HCT116 (cell line): Measurements from ENCODE around the gene KSR1.

Experiments
- CEBPB ChIP-seq: IDR thresholded peaks from 2 replicates; pipeline ENCODE4 v1.6.1; 2012; ENCODE audit warnings: low read depth
- EGR1 ChIP-seq: IDR thresholded peaks from 2 replicates; pipeline ENCODE4 v1.6.1; 2012; ENCODE audit warnings: low read depth
- EZH2 ChIP-seq: fragments of 200-600 bp; sonication (generic); IDR thresholded peaks from 2 replicates; pipeline ENCODE4 v1.6.1; 2017; ENCODE audit warnings: antibody characterized with exemption, mixed run types
- JUND ChIP-seq: IDR thresholded peaks from 2 replicates; pipeline ENCODE4 v1.6.1; 2012
- POLR2A ChIP-seq: IDR thresholded peaks from 2 replicates; pipeline ENCODE4 v1.7.0; 2011; ENCODE audit warnings: borderline replicate concordance; ENCODE audit not compliant: insufficient read depth, insufficient read length; ENCODE audit errors: extremely low read depth
- SRF ChIP-seq: IDR thresholded peaks from 2 replicates; pipeline ENCODE4 v1.6.1; 2012; ENCODE audit warnings: low read depth
- ZFX ChIP-seq: fragments of 450-650 bp; IDR thresholded peaks from 2 replicates; pipeline ENCODE4 v1.6.1; 2017
- ZNF274 ChIP-seq: fragments of 200-500 bp; sonication (Bioruptor generic); IDR thresholded peaks from 2 replicates; pipeline ENCODE4 v1.6.1; 2014; ENCODE audit warnings: mild to moderate bottlenecking, low read depth, low read length, inconsistent platforms
- TF ChIP-seq, protein P1 (sequence below), 3 experiments: fragments of 200-600 bp in 1 of 3; sonication (generic) in 1 of 3; IDR thresholded peaks in 2 of 3; conservative IDR thresholded peaks in 1 of 3; 2 replicates each; pipeline ENCODE4 v1.5.1; 2012 to 2017; ENCODE audit warnings: low read depth in 2 of 3, low read length in 2 of 3, antibody characterized with exemption in 1 of 3, borderline replicate concordance in 1 of 3, control low read depth in 1 of 3, mild to moderate bottlenecking in 1 of 3, mixed read lengths in 1 of 3, mixed run types in 1 of 3, moderate library complexity in 1 of 3; ENCODE audit not compliant: insufficient read depth in 1 of 3
- TF ChIP-seq, protein P2 (sequence below): IDR thresholded peaks from 2 replicates; pipeline ENCODE4 v1.6.1; 2011; ENCODE audit warnings: mild to moderate bottlenecking, low read length, moderate library complexity; ENCODE audit not compliant: insufficient replicate concordance; ENCODE audit errors: extremely low read depth
- TF ChIP-seq, protein P3 (sequence below): IDR thresholded peaks from 2 replicates; pipeline ENCODE4 v1.6.1; 2012
- TF ChIP-seq, protein P4 (sequence below): IDR thresholded peaks from 2 replicates; pipeline ENCODE4 v1.6.1; 2012; ENCODE audit warnings: low read depth
- TF ChIP-seq, protein P5 (sequence below): IDR thresholded peaks from 2 replicates; pipeline ENCODE4 v1.6.1; 2012

DNA sequence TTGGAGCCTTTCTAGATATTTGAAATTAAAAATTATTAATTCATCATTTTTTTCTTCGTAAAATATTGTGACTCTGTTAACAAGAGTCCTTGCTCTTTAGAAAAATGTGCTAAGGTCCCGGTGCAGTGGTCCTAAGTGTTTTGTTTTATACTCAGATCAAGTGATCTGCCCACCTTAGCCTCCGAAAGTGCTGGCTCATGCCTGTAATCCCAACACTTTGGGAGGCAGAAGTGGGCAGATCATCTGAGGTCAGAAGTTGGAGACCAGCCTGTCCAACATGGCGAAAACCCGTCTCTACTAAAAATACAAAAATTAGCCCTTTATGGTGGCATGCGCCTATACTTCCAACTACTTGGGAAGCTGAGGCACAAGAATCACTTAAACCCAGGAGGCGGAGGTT, 92.1 kb downstream of the KSR1 start:
- TF ChIP-seq, protein P1, sequence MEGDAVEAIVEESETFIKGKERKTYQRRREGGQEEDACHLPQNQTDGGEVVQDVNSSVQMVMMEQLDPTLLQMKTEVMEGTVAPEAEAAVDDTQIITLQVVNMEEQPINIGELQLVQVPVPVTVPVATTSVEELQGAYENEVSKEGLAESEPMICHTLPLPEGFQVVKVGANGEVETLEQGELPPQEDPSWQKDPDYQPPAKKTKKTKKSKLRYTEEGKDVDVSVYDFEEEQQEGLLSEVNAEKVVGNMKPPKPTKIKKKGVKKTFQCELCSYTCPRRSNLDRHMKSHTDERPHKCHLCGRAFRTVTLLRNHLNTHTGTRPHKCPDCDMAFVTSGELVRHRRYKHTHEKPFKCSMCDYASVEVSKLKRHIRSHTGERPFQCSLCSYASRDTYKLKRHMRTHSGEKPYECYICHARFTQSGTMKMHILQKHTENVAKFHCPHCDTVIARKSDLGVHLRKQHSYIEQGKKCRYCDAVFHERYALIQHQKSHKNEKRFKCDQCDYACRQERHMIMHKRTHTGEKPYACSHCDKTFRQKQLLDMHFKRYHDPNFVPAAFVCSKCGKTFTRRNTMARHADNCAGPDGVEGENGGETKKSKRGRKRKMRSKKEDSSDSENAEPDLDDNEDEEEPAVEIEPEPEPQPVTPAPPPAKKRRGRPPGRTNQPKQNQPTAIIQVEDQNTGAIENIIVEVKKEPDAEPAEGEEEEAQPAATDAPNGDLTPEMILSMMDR (IDR thresholded peaks at IDR 0.05 in 2 of 3, conservative IDR thresholded peaks at IDR 0.05 in 1 of 3; ENCODE audit: borderline replicate concordance in 1 of 3, insufficient read depth in 1 of 3, low read depth in 2 of 3, low read length in 2 of 3) = no peak
- TF ChIP-seq POLR2A (no peak), JUND (no peak), SRF (no peak), CEBPB (no peak), EZH2 (no peak), EGR1 (no peak), ZNF274 (no peak), ZFX (no peak)
- TF ChIP-seq, protein P2, sequence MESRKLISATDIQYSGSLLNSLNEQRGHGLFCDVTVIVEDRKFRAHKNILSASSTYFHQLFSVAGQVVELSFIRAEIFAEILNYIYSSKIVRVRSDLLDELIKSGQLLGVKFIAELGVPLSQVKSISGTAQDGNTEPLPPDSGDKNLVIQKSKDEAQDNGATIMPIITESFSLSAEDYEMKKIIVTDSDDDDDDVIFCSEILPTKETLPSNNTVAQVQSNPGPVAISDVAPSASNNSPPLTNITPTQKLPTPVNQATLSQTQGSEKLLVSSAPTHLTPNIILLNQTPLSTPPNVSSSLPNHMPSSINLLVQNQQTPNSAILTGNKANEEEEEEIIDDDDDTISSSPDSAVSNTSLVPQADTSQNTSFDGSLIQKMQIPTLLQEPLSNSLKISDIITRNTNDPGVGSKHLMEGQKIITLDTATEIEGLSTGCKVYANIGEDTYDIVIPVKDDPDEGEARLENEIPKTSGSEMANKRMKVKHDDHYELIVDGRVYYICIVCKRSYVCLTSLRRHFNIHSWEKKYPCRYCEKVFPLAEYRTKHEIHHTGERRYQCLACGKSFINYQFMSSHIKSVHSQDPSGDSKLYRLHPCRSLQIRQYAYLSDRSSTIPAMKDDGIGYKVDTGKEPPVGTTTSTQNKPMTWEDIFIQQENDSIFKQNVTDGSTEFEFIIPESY = no peak
- TF ChIP-seq, protein P3, sequence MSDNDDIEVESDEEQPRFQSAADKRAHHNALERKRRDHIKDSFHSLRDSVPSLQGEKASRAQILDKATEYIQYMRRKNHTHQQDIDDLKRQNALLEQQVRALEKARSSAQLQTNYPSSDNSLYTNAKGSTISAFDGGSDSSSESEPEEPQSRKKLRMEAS = no peak
- TF ChIP-seq, protein P4, sequence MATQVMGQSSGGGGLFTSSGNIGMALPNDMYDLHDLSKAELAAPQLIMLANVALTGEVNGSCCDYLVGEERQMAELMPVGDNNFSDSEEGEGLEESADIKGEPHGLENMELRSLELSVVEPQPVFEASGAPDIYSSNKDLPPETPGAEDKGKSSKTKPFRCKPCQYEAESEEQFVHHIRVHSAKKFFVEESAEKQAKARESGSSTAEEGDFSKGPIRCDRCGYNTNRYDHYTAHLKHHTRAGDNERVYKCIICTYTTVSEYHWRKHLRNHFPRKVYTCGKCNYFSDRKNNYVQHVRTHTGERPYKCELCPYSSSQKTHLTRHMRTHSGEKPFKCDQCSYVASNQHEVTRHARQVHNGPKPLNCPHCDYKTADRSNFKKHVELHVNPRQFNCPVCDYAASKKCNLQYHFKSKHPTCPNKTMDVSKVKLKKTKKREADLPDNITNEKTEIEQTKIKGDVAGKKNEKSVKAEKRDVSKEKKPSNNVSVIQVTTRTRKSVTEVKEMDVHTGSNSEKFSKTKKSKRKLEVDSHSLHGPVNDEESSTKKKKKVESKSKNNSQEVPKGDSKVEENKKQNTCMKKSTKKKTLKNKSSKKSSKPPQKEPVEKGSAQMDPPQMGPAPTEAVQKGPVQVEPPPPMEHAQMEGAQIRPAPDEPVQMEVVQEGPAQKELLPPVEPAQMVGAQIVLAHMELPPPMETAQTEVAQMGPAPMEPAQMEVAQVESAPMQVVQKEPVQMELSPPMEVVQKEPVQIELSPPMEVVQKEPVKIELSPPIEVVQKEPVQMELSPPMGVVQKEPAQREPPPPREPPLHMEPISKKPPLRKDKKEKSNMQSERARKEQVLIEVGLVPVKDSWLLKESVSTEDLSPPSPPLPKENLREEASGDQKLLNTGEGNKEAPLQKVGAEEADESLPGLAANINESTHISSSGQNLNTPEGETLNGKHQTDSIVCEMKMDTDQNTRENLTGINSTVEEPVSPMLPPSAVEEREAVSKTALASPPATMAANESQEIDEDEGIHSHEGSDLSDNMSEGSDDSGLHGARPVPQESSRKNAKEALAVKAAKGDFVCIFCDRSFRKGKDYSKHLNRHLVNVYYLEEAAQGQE = no peak
- TF ChIP-seq, protein P5, sequence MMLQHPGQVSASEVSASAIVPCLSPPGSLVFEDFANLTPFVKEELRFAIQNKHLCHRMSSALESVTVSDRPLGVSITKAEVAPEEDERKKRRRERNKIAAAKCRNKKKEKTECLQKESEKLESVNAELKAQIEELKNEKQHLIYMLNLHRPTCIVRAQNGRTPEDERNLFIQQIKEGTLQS = no peak
